K562 (cell line): ENCODE results near the gene OR51E2. TPM values are rescaled to one million over a fixed set of nuclear protein-coding genes. Genes with fewer than 3 reads are reported as not detected.

ENCODE experiments used
- ATAC-seq: fragments of 200-7000 bp; cut with Tn5 transposase; 3 replicates; pipeline ENCODE4 v1.9.1; 2020; ENCODE audit warnings: moderate library complexity
- BruUV-seq: library from RNA; stranded (reverse); fragments of 400-500 nt; replicated peaks from 2 replicates; lab custom pipeline; 2021; lab: Mats Ljungman, UMichigan
- CTCF ChIA-PET: fragments of 300-600 bp; formaldehyde crosslinking; extraction: SDS; loops from one replicate; lab custom pipeline; 2021; ENCODE audit warnings: low intra/inter-chr PET ratio; lab: Yijun Ruan, JAX
- POLR2A ChIA-PET: fragments of 300-600, 350-650 bp; sonication (Branson Sonifier 250); formaldehyde crosslinking; extraction: SDS; loops from one replicate; lab custom pipeline; 2021; ENCODE audit warnings: antibody characterized with exemption, inconsistent platforms; lab: Yijun Ruan, JAX
- DNase-seq, 4 experiments: peaks; one replicate each; pipeline versions ENCODE4 v3.0.0 to v3.0.0-alpha.2; 2011 to 2018; ENCODE audit warnings: low spot score in 3 of 4, mixed read lengths in 3 of 4; ENCODE audit errors: extremely low read depth in 1 of 4
- FAIRE-seq: peaks from 2 replicates; lab custom pipeline; 2011; peaks lifted over from hg19 to GRCh38; lab: Jason Lieb, UNC
- H2AFZ ChIP-seq: 2 replicates; pipeline ENCODE4 v1.6.0; 2011; ENCODE audit warnings: low read depth, low read length, control low read depth, inconsistent platforms
- H3K27ac ChIP-seq: fragments of 200-600 bp; 3 replicates; pipeline ENCODE4 v1.8.0; 2011; ENCODE audit warnings: low read depth, mild to moderate bottlenecking, control low read depth, inconsistent platforms, low read length, moderate library complexity, mixed read lengths; ENCODE audit errors: extremely low read depth
- H3K27me3 ChIP-seq, 2 experiments: fragments of 300-600 bp in 1 of 2; 2 replicates in 1 of 2; 3 replicates in 1 of 2; pipeline versions ENCODE4 v1.6.0 to v1.8.0; 2011; ENCODE audit warnings: inconsistent platforms in 2 of 2, low read length in 2 of 2, mild to moderate bottlenecking in 1 of 2, mixed read lengths in 1 of 2, moderate library complexity in 1 of 2; ENCODE audit not compliant: control insufficient read depth in 2 of 2, insufficient read depth in 2 of 2
- H3K36me3 ChIP-seq: fragments of 300-600 bp; 3 replicates; pipeline ENCODE4 v1.8.0; 2011; ENCODE audit warnings: mild to moderate bottlenecking, low read length, inconsistent platforms; ENCODE audit not compliant: control insufficient read depth, insufficient read depth
- H3K4me1 ChIP-seq, 2 experiments: fragments of 200-600 bp in 1 of 2; replicated peaks in 1 of 2; 2 replicates in 1 of 2; 3 replicates in 1 of 2; pipeline versions ENCODE4 v1.5.1 to v1.8.0; 2011; ENCODE audit warnings: inconsistent platforms in 2 of 2, low read length in 2 of 2, mild to moderate bottlenecking in 1 of 2, mixed read lengths in 1 of 2, moderate library complexity in 1 of 2; ENCODE audit not compliant: control insufficient read depth in 2 of 2, insufficient read depth in 2 of 2
- H3K4me2 ChIP-seq: 2 replicates; pipeline ENCODE4 v1.6.1; 2011; ENCODE audit warnings: low read length, control low read depth, inconsistent platforms, mixed read lengths; ENCODE audit not compliant: insufficient read depth
- H3K4me3 ChIP-seq: fragments of 200-600 bp; sonication (generic), shearing (Covaris generic); 2 replicates; pipeline ENCODE4 v1.5.1; 2016; ENCODE audit warnings: control low read depth, inconsistent platforms
- H3K79me2 ChIP-seq: fragments of 200-600 bp; 3 replicates; pipeline ENCODE4 v1.8.0; 2011; ENCODE audit warnings: low read length, inconsistent platforms; ENCODE audit not compliant: control insufficient read depth, insufficient read depth
- H3K9ac ChIP-seq, 2 experiments: 2 replicates each; pipeline versions ENCODE4 v1.6.0 to v1.6.1; 2011; ENCODE audit warnings: low read depth in 2 of 2, low read length in 2 of 2, control low read depth in 1 of 2, inconsistent platforms in 1 of 2, mild to moderate bottlenecking in 1 of 2, mixed read lengths in 1 of 2; ENCODE audit not compliant: insufficient read depth in 1 of 2
- H3K9me1 ChIP-seq: one replicate; pipeline ENCODE4 v1.6.0; 2011; ENCODE audit warnings: inconsistent platforms, mild to moderate bottlenecking, low read length, moderate library complexity; ENCODE audit not compliant: control insufficient read depth, insufficient read depth
- H3K9me3 ChIP-seq: replicated peaks from 2 replicates; pipeline ENCODE4 v1.5.1; 2011; ENCODE audit warnings: low read depth, low read length, inconsistent platforms; ENCODE audit not compliant: control insufficient read depth, insufficient read depth
- H4K20me1 ChIP-seq: replicated peaks from 2 replicates; pipeline ENCODE4 v1.6.1; 2011; ENCODE audit warnings: low read length, inconsistent platforms, mixed read lengths; ENCODE audit not compliant: control insufficient read depth, insufficient read depth
- ATF2 ChIP-seq: sonication (generic); formaldehyde crosslinking; IDR thresholded peaks from 2 replicates; pipeline ENCODE4 v1.8.1; 2022; ENCODE audit warnings: missing genetic modification reagents
- CCNT2 ChIP-seq: IDR thresholded peaks from 2 replicates; pipeline ENCODE4 v1.6.1; 2011; ENCODE audit warnings: borderline replicate concordance, low read depth, mild to moderate bottlenecking, moderate library complexity, mixed read lengths, low read length; ENCODE audit not compliant: insufficient read length; ENCODE audit errors: extremely low read depth
- HMGN3 ChIP-seq: IDR thresholded peaks from 2 replicates; pipeline ENCODE4 v1.6.1; 2011; ENCODE audit warnings: borderline replicate concordance, low read depth, mild to moderate bottlenecking, mixed read lengths, low read length; ENCODE audit not compliant: insufficient read length; ENCODE audit errors: extremely low read depth
- MYNN ChIP-seq, 2 experiments: sonication (generic); formaldehyde crosslinking in 1 of 2; IDR thresholded peaks; 2 replicates each; pipeline versions ENCODE4 v1.5.0 to v1.6.1; 2016 to 2020; ENCODE audit warnings: antibody characterized with exemption in 1 of 2, missing genetic modification reagents in 1 of 2
- PHB2 ChIP-seq: fragments of 450-650 bp; IDR thresholded peaks from 2 replicates; pipeline ENCODE4 v1.6.1; 2017; ENCODE audit warnings: low read depth
- PTBP1 ChIP-seq: fragments of 200-400 bp; formaldehyde crosslinking; IDR thresholded peaks from 2 replicates; pipeline ENCODE4 v1.6.1; 2017; ENCODE audit warnings: low read depth, low read length
- TCF3 ChIP-seq: sonication (generic); formaldehyde crosslinking; IDR thresholded peaks from 2 replicates; pipeline ENCODE4 v1.4.0; 2020; ENCODE audit warnings: mild to moderate bottlenecking, missing genetic modification reagents
- TCF7 ChIP-seq: sonication (generic); IDR thresholded peaks from 2 replicates; pipeline ENCODE4 v1.6.1; 2016; ENCODE audit warnings: antibody characterized with exemption, borderline replicate concordance
- ZBTB8A ChIP-seq: fragments of 450-650 bp; IDR thresholded peaks from 2 replicates; pipeline ENCODE4 v1.6.1; 2018; ENCODE audit warnings: mild to moderate bottlenecking, moderate library complexity; ENCODE audit not compliant: partially characterized antibody
- ZNF212 ChIP-seq: fragments of 450-650 bp; formaldehyde crosslinking; IDR thresholded peaks from 2 replicates; pipeline ENCODE4 v1.4.0; 2020; ENCODE audit warnings: mild to moderate bottlenecking
- ZNF311 ChIP-seq: fragments of 250-450 bp; sonication (Bioruptor Pico); IDR thresholded peaks from 2 replicates; pipeline ENCODE4 v1.4.0; 2020; ENCODE audit warnings: mild to moderate bottlenecking, moderate library complexity
- WGBS: fragments of 100-300 bp; shearing (Covaris generic); methylation state at CpG from one replicate; pipeline ENCODE4 v1.1.6; 2016; ENCODE audit warnings: low coverage, mixed read lengths; ENCODE audit not compliant: insufficient coverage; ENCODE audit errors: missing lambda C conversion rate; 5-methylcytosine and 5-hydroxymethylcytosine counted together
- in situ Hi-C: fragments of 300-500 bp; cut with MboI; formaldehyde crosslinking; loops from 4 replicates; pipeline ENCODE4 v1.15.0; 2018; ENCODE audit warnings: inconsistent platforms, mixed read lengths
- intact Hi-C: fragments of 100-400 bp; cut with micrococcal nuclease; formaldehyde crosslinking; loops from 2 replicates; pipeline ENCODE4 v1.14.2; 2022
- polyA plus RNA-seq, 8 experiments: library from polyadenylated mRNA; depleted of rRNA in 4 of 8; stranded (reverse) in 5 of 8; unstranded in 3 of 8; fragments of >200 nt; fragmentation: Nextera tagmentation in 2 of 8; fragmentation: Illumina TruSeq in 1 of 8; extraction: Ambion mirVana in 2 of 8; extraction: Trizol in 1 of 8; gene quantifications; 2 replicates each; pipeline versions ENCODE4 v1.2.1 to v1.2.3, GENCODE V29; 2011 to 2014; ENCODE audit warnings: inconsistent platforms in 1 of 8, missing spikeins in 1 of 8
- total RNA-seq, 7 experiments: library from RNA; depleted of rRNA in 6 of 7; stranded (reverse); fragments of >200 nt in 6 of 7; fragmentation: Illumina TruSeq in 2 of 7; extraction: Trizol in 2 of 7; gene quantifications; 2 replicates each; pipeline versions ENCODE4 v1.2.1 to v1.2.3, GENCODE V29; 2011 to 2021; ENCODE audit warnings: low replicate concordance in 1 of 7
- TF ChIP-seq, protein P1 (sequence below), 2 experiments: IDR thresholded peaks; 2 replicates each; pipeline ENCODE4 v1.6.1; 2011; ENCODE audit warnings: borderline replicate concordance in 1 of 2, control low read depth in 1 of 2, low read depth in 1 of 2, low read length in 1 of 2, mild to moderate bottlenecking in 1 of 2, mixed read lengths in 1 of 2, moderate library complexity in 1 of 2; ENCODE audit not compliant: insufficient read depth in 1 of 2, insufficient read length in 1 of 2, poor library complexity in 1 of 2, severe bottlenecking in 1 of 2; ENCODE audit errors: extremely low read depth in 1 of 2

Gene OR51E2
- total and polyA plus RNA-seq, 9 of the 15 experiments (the other 6 are each of a cell fraction or from before 2014, with no cell fraction given): not detected

GRCh38 chr11:4654635-4655369 is 42.9 kb downstream of the OR51E2 start:
- Histone ChIP-seq H3K9ac (no peak overlapping the region), H3K4me3 (no peak overlapping the region), H3K4me1 (peaks cover 0 to 16% of the 10 kb centered on the region in 2 experiments; a peak in 4 of 5 replicates), H3K36me3 (no peaks in the 10 kb centered on the region), H3K4me2 (no peak overlapping the region), H3K9me1 (no peaks in the 10 kb centered on the region), H3K79me2 (no peaks in the 10 kb centered on the region; the same call in 2 of the 3 replicates), H2AFZ (no peak overlapping the region; the same call in 1 of the 2 replicates), H3K27me3 (peaks cover 2 to 5% of the 10 kb centered on the region in 2 experiments; a peak in 1 of 5 replicates), H4K20me1 (no peaks in the 10 kb centered on the region), H3K27ac (no peak overlapping the region), H3K9me3 (no peaks in the 10 kb centered on the region)
- intact Hi-C loops: no loop called here
- no peak for TF ChIP-seq ZBTB8A
- TF ChIP-seq CCNT2: no peak
- no peak for TF ChIP-seq PTBP1
- no peak for TF ChIP-seq ZNF311 (CRISPR knock-in tag)
- no peak for TF ChIP-seq TCF3
- TF ChIP-seq HMGN3: no peak
- TF ChIP-seq MYNN (IDR thresholded peaks at IDR 0.05): no peak
- TF ChIP-seq MYNN (CRISPR knock-in tag; IDR thresholded peaks at IDR 0.05): no peak
- no peak for TF ChIP-seq ZNF212 (CRISPR knock-in tag)
- TF ChIP-seq, protein P1, sequence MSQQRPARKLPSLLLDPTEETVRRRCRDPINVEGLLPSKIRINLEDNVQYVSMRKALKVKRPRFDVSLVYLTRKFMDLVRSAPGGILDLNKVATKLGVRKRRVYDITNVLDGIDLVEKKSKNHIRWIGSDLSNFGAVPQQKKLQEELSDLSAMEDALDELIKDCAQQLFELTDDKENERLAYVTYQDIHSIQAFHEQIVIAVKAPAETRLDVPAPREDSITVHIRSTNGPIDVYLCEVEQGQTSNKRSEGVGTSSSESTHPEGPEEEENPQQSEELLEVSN (IDR thresholded peaks at IDR 0.05; ENCODE audit: borderline replicate concordance in 1 of 2, extremely low read depth in 1 of 2, insufficient read depth in 1 of 2, insufficient read length in 1 of 2, low read depth in 1 of 2, low read length in 1 of 2, poor library complexity in 1 of 2, severe bottlenecking in 1 of 2): no peak
- TF ChIP-seq ATF2 (CRISPR knock-in tag): no peak
- TF ChIP-seq PHB2: no peak
- no peak for TF ChIP-seq TCF7
- in situ Hi-C loops: no loop called here
- CTCF ChIA-PET: no interaction called here
- no peak for DNase-seq
- WGBS: 5% methylated on average over 2 of the region's 2 CpGs
- no peak for ATAC-seq
- no TSS peak for BruUV-seq
- POLR2A ChIA-PET: no interaction called here
- no peak for FAIRE-seq
